Muscle of arm (tissue), 14 donors: ENCODE results near the gene PPM1M. TPM values are rescaled to one million over a fixed set of nuclear protein-coding genes. Genes with fewer than 3 reads are reported as not detected.

Source experiments
- DNase-seq: peaks from one replicate; pipeline ENCODE4 v3.0.0-alpha.2; 2013
- long read RNA-seq, 11 donors: transcript quantifications; one replicate each; lab custom pipeline, GENCODE V29; 2026
- polyA plus RNA-seq, 12 donors: library from polyadenylated mRNA; unstranded; fragments of 120-200 nt; gene quantifications; one replicate each; pipeline ENCODE4 v1.2.1, GENCODE V29; 2013; ENCODE audit not compliant: insufficient read length in 12 of 12

The PPM1M gene
- 10 to 100 TPM in 10 of 12 donors, not detected in 2; 11.7 to 20.1 (median 14.4) TPM for polyA plus RNA-seq
- long read RNA-seq, donor 1, partial matches to known transcripts: 0 of 3 reads
- long read RNA-seq, donor 1, other reads (novel, unspliced or antisense): 0 of 3 reads
- long read RNA-seq, donor 2: 0 reads
- long read RNA-seq, donor 3, partial matches to known transcripts: 0 of 1 reads
- long read RNA-seq, donor 3, other reads (novel, unspliced or antisense): 0 of 1 reads
- long read RNA-seq, donor 4: 0 reads
- long read RNA-seq, donor 5, partial matches to known transcripts: 0 of 2 reads
- long read RNA-seq, donor 5, other reads (novel, unspliced or antisense): 0 of 2 reads
- long read RNA-seq, donor 6, partial matches to known transcripts: 0 of 3 reads
- long read RNA-seq, donor 6, other reads (novel, unspliced or antisense): 0 of 3 reads
- long read RNA-seq, donor 7: 0 reads
- long read RNA-seq, donor 8, partial matches to known transcripts: 0 of 3 reads
- long read RNA-seq, donor 8, other reads (novel, unspliced or antisense): 0 of 3 reads
- long read RNA-seq, donor 9, partial matches to known transcripts: 0 of 2 reads
- long read RNA-seq, donor 9, other reads (novel, unspliced or antisense): 0 of 2 reads
- long read RNA-seq, donor 10: 0 reads
- long read RNA-seq, donor 11, partial matches to known transcripts: 6 of 10 reads
- long read RNA-seq, donor 11, other reads (novel, unspliced or antisense): 0 of 10 reads

DNA sequence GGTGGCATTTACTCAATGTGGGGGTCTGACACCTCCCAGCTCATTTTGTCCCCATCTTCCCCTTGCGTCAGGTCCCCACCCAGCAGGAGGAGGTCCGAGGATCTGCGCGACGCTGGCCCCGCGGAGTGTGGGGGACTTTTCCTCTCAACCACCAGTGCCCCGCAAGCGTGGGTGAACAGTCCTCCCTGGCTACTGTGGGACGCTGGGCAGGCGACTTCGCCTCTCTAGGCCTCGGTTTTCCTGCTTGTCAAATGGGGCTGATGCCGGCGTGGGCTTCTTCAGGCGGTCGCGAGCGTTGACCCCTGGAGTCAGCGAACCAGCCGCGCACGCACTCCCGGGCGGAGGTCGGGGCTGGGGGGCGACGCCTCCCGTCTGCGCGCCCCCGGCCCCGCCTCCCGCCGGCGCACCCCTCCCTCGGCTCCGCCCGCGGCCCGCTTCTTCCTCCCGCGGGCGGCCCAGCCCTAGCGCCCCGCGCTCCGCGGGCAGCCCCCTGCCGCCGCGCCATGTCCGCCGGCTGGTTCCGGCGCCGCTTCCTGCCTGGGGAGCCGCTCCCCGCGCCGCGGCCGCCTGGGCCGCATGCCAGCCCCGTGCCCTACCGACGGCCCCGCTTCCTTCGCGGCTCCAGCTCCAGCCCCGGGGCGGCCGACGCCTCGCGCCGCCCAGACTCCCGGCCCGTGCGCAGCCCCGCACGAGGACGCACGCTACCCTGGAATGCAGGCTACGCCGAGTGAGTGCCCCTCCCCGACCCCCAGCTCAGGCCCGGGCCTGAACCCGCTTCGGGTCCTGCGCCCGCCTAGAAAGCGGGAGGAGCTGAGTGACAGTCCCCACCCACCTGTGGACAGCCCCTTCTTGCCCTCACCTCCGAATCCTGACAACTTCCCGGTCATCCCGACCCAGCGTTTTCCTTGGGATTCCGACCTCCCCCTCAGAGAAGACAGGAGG, at the start of gene PPM1M:
Gene PPM1M (plus strand): TSS at position 438 of the 942 bp plus-strand sequence. CDS start 66 bp downstream, at position 504.
- no peak for DNase-seq

DNA sequence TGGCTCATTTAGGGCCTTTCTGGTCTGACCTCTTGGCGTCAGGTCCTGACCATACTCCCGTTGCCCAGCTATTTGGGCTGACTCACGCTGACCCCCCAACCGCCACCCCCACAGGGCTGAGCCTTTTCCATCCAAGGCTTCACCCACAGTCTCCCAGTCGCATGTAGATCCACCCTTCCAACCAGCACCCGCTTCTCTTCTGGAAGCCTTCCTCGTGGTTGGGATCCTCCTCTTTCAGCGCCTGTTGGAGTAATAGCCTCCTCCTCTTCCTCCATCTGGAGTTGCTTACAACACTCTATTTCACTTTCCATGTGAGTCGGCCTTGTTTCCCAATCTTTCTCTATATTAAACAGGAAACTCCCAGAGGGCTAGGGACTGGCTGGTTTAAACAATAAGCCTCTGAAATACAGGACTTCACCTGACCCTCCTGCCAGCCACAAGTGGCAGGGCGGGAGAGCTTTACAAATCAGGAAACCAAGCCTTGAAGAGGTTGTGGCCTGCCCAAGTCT, 49.7 kb upstream of the PPM1M start:
- no peak for DNase-seq

- no peak for DNase-seq
Observed at GRCh38 chr3:52196977-52197376, 48.6 kb upstream of the PPM1M start.

GRCh38 chr3:52197499-52197841, 48.1 kb upstream of the PPM1M start:
- no peak for DNase-seq

GRCh38 chr3:52197842-52198625, 47.5 kb upstream of the PPM1M start, which contains the start of gene ALAS1:
TSS of gene ALAS1 (plus strand) at chr3:52198160. CDS start at chr3:52199242, 1,082 bp downstream.
- DNase-seq: peak; percentile 96

- DNase-seq: no peak
Observed at GRCh38 chr3:52198643-52199608, 46.6 kb upstream of the PPM1M start.

GRCh38 chr3:52200981-52201679, 44.4 kb upstream of the PPM1M start:
- no peak for DNase-seq

- no peak for DNase-seq
Observed at GRCh38 chr3:52202384-52203077, 43.0 kb upstream of the PPM1M start.

DNA sequence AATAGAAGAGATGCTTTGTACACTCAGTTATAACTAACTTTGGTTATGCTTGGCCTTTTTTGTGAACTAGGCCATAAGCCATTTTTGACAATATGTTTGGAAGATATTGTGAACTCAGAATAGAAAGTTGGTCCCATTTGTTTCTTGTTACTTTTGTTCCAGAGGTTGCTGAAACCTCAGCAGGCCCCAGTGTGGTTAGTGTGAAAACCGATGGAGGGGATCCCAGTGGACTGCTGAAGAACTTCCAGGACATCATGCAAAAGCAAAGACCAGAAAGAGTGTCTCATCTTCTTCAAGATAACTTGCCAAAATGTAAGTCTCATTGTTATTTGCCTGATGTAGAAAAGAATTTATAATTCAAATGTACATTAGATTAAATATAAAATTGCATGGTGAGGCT, 41.9 kb upstream of the PPM1M start:
- no peak for DNase-seq

GRCh38 chr3:52204337-52205073, 41.1 kb upstream of the PPM1M start:
- no peak for DNase-seq

DNA sequence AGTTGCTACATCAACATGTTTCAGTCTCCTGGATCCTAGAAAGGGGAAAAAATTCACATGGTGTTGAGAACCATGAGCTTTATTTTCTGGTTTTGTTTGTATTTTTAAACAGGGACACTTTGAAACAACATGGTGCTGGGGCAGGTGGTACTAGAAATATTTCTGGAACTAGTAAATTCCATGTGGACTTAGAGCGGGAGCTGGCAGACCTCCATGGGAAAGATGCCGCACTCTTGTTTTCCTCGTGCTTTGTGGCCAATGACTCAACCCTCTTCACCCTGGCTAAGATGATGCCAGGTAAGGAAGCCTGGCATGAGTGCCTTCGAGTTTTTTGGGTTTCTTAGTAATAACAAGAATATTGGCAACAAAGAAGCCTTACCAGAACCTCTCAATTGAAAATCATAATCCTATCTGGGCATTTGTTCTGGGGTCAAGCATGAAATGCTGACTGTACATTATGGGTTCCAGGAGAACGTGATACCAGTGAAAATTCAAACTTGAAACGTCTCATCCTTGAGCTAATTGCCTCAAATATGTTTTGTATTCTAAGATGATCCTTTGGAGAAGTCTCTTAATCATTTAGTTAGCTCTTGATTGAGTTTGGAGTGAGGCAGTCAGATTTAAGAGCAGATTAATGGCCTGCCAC, 39.7 kb upstream of the PPM1M start:
- no peak for DNase-seq

- no peak for DNase-seq
Observed at GRCh38 chr3:52208556-52208955, 37.0 kb upstream of the PPM1M start.

DNA sequence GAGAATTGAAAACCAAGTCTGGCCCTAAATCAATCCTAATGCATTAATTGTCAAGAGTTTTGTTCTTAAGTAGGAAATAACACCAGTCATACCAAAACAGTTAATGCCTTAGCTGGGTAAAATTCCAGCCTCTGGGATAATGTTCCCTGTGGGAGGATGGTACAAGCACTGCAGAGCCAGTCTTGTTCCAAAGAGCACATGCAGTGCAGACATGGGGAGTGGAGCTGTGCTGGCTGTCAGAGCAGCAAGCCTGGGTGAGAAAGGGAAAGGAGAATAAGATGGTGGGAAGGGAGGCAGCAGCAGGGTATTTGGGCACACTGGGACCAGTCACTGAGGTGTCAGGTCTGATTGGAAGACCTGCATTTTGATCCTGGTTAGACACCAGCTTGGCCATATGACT, 35.5 kb upstream of the PPM1M start:
- no peak for DNase-seq

GRCh38 chr3:52210550-52211046, 35.0 kb upstream of the PPM1M start:
- no peak for DNase-seq

- DNase-seq: no peak
Observed at GRCh38 chr3:52211268-52211891, 34.2 kb upstream of the PPM1M start.

DNA sequence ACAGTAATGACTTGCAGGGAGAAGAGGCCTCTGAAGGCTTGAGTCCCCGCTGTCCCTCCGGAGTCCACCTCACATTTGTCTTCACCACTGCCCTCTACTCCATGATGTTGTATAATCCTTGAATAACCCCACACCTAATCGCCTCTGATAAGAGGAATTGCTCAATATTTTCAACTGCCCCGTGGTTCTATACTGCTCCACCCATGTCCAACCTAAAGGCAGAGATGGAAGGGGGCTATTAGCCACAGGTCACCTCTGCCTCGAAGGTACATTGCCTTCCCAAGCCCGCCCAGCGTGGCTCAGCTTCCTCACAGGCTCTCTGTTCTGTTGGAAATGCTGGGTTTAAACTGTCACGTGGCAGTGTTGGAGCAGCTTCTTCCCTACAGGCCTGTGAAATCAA, 32.6 kb upstream of the PPM1M start:
- no peak for DNase-seq
